ENCODE results near the gene IGFBP3. TPM values are rescaled to one million over a fixed set of nuclear protein-coding genes. Genes with fewer than 3 reads are reported as not detected.
A peak's percentile ranks its signal among the peaks of the same experiment; 100 is the strongest.

Gene IGFBP3
- total and polyA plus RNA-seq, 2 of the 13 experiments (the other 11 are each of a cell fraction or from before 2014, with no cell fraction given): 57.5 TPM; not detected in 1

GRCh38 chr7:45890902-45891461, 30.1 kb downstream of the IGFBP3 start (continued):
- no peak for TF ChIP-seq SNAPC2 (CRISPR knock-in tag; IDR thresholded peaks at IDR 0.05)
- TF ChIP-seq ZNF138 (CRISPR knock-in tag; IDR thresholded peaks at IDR 0.05; ENCODE audit: low read depth): no peak
- no peak for TF ChIP-seq ZNF670 (CRISPR knock-in tag; IDR thresholded peaks at IDR 0.05; ENCODE audit: borderline replicate concordance)
- TF ChIP-seq ZNF30 (CRISPR knock-in tag; IDR thresholded peaks at IDR 0.05): no peak
- TF ChIP-seq CSRNP2 (CRISPR knock-in tag; conservative IDR thresholded peaks at IDR 0.05; ENCODE audit: low read depth): no peak
- TF ChIP-seq ZNF891 (CRISPR knock-in tag; IDR thresholded peaks at IDR 0.05): no peak
- TF ChIP-seq, protein P1, sequence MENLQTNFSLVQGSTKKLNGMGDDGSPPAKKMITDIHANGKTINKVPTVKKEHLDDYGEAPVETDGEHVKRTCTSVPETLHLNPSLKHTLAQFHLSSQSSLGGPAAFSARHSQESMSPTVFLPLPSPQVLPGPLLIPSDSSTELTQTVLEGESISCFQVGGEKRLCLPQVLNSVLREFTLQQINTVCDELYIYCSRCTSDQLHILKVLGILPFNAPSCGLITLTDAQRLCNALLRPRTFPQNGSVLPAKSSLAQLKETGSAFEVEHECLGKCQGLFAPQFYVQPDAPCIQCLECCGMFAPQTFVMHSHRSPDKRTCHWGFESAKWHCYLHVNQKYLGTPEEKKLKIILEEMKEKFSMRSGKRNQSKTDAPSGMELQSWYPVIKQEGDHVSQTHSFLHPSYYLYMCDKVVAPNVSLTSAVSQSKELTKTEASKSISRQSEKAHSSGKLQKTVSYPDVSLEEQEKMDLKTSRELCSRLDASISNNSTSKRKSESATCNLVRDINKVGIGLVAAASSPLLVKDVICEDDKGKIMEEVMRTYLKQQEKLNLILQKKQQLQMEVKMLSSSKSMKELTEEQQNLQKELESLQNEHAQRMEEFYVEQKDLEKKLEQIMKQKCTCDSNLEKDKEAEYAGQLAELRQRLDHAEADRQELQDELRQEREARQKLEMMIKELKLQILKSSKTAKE (CRISPR knock-in tag; IDR thresholded peaks at IDR 0.05; ENCODE audit: borderline replicate concordance): no peak
- TF ChIP-seq TBX2 (CRISPR knock-in tag; IDR thresholded peaks at IDR 0.05; ENCODE audit: borderline replicate concordance): no peak
- TF ChIP-seq DMAP1 (CRISPR knock-in tag; IDR thresholded peaks at IDR 0.05): no peak
- TF ChIP-seq ZNF615 (CRISPR knock-in tag; IDR thresholded peaks at IDR 0.05; ENCODE audit: borderline replicate concordance): no peak
- no peak for TF ChIP-seq ZNF441 (CRISPR knock-in tag; IDR thresholded peaks at IDR 0.05; ENCODE audit: borderline replicate concordance)
- TF ChIP-seq, protein P2, sequence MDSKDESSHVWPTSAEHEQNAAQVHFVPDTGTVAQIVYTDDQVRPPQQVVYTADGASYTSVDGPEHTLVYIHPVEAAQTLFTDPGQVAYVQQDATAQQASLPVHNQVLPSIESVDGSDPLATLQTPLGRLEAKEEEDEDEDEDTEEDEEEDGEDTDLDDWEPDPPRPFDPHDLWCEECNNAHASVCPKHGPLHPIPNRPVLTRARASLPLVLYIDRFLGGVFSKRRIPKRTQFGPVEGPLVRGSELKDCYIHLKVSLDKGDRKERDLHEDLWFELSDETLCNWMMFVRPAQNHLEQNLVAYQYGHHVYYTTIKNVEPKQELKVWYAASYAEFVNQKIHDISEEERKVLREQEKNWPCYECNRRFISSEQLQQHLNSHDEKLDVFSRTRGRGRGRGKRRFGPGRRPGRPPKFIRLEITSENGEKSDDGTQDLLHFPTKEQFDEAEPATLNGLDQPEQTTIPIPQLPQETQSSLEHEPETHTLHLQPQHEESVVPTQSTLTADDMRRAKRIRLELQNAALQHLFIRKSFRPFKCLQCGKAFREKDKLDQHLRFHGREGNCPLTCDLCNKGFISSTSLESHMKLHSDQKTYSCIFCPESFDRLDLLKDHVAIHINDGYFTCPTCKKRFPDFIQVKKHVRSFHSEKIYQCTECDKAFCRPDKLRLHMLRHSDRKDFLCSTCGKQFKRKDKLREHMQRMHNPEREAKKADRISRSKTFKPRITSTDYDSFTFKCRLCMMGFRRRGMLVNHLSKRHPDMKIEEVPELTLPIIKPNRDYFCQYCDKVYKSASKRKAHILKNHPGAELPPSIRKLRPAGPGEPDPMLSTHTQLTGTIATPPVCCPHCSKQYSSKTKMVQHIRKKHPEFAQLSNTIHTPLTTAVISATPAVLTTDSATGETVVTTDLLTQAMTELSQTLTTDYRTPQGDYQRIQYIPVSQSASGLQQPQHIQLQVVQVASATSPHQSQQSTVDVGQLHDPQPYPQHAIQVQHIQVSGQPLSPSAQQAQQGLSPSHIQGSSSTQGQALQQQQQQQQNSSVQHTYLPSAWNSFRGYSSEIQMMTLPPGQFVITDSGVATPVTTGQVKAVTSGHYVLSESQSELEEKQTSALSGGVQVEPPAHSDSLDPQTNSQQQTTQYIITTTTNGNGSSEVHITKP (CRISPR knock-in tag; IDR thresholded peaks at IDR 0.05; ENCODE audit: low read depth): no peak
- peak; percentile 25; the same call in 1 of the 2 replicates for TF ChIP-seq ZNF317 (CRISPR knock-in tag; IDR thresholded peaks at IDR 0.05)
- no peak for TF ChIP-seq DNMT1 (CRISPR knock-in tag; IDR thresholded peaks at IDR 0.05)
- no peak for TF ChIP-seq ZNF549 (CRISPR knock-in tag; IDR thresholded peaks at IDR 0.05)
- TF ChIP-seq CTCF (CRISPR knock-in tag; IDR thresholded peaks at IDR 0.05): peak; percentile 46
- peak; percentile 39 for TF ChIP-seq STAG1 (CRISPR knock-in tag; IDR thresholded peaks at IDR 0.05)

All from HepG2 (cell line).